A172 (cell line): ENCODE measurements around the gene GNA14. TPM values are rescaled to one million over a fixed set of nuclear protein-coding genes. Genes with fewer than 3 reads are reported as not detected.
A peak's percentile ranks its signal among the peaks of the same experiment; 100 is the strongest.
"Not testable (repeated sequence)": the region's sequence is repeated elsewhere in the genome, so short reads cannot be mapped to it uniquely, and the experiment has no call there.

Source experiments
- DNase-seq: peaks from one replicate; pipeline ENCODE4 v3.0.0-alpha.2; 2015; ENCODE audit warnings: low spot score
- total RNA-seq: library from RNA; depleted of rRNA; stranded (reverse); fragments of >200 nt; shearing (Covaris generic); gene quantifications from 2 replicates; pipeline ENCODE4 v1.2.3, GENCODE V29; 2014; rRNA removed

GNA14 gene
- not detected in 2 replicates for total RNA-seq

DNA sequence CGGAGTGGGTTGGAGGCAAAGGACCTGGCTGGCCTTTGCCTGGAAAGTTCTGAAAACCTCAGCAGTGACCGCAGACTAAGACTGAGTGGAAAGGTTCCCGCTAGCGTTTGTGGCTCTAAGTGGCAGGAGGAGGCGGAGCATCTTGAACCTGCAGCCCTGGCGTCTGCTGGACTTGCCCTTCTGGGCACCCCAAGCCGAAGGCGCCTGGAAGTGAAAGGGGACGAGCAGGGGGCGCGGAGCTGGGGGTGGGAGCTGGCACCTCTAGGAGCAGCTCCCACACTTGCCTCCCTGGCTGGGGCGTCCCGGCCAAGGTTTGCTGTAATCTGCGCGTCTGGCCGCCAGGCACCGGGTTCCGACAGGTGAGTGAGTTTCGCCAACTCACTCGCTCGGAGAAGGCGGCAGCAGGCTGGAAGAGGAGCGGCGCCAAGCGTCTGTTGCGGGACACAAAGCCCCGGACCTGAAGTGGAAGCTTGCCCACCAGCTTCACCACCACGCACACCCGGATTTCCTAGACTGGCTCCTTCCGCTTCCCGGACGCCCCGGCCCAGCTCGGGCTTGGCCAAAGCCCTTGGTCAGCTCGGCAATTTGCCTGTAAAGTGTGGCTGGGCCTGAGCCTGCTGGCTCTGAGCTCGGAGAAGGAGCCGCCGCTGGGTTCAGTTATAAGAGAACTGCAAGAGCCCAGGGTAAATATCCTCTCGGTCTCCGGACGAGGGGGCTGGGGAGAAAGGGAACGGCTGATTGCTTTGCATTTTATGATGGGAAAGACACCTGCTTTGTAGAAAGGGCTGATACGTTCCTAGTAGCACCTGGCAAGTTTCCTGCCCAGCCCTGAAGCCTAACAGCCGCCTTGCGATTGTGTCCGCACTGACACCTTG lies at the start of gene GNA14:
TSS of gene GNA14 (minus strand) at position 89 of the 875 bp plus-strand sequence. CDS start 529 bp downstream, outside the sequence.
- no peak for DNase-seq

DNA sequence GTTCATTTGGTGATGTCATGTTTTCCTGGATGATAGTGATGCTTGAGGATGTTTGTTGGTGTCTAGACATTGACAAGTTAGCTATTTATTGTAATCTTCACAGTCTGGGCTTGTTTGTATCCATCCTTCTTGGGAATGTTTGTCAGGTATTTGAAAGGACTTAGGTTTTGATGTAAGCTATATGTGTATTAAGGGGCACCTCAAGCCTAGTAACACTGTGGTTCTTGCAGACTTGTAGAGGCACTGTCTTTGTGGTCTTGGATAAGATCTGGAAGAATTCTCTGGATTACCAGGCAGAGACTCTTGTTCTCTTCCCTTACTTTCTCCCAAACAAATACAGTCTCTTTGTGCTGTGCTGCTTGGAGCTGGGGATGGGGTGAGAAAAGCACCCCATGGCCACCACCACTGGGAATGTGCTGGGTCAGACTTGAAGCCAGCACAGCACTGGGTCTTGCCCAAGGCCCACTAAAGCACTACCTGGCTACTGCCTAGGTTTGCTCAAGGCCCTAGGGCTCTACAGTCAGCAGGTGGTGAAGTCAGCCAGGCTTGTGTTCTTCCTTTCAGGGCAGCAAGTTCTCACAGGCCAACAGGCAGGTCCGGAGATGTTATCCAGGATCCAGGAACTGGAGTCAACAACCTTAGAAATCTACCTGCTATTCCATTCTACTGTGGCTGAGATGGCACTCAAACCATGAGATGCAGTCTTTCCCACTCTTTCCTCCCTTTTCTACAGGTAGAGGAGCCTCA lies 49.3 kb upstream of the GNA14 start:
- no peak for DNase-seq

DNA sequence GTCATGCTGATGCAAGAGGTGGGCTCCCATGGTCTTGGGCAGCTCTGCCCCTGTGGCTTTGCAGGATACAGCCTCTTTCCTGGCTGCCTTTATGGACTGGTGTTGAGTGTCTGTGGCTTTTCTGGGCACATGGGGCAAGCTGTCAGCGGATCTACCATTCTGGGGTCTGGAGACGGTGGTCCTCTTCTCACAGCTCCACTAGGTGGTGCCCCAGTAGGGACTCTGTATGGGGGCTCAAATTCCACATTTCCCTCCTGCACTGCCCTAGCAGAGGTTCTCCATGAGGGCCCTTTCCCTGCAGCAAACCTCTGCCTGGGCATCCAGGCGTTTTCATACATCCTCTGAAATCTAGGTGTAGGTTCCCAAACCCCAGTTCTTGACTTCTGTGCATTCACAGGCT lies 42.6 kb upstream of the GNA14 start:
- not testable (repeated sequence) for DNase-seq

DNA sequence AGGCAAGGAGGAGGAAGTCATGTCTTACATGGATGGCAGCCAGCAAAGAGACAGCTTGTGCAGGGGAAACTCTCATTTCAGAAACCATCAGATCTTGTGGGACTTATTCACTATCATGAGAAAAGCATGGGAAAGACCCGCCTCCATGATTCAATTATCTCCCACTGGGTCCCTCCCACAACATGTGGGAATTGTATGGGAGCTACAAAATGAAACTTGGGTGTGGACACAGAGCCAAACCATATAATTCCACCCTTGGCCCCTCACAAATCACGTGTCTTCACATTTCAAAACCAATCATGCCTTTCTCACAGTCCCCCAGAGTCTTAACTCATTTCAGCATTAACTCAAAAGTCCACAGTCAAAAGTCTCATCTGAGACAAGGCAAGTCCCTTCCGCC lies 42.0 kb upstream of the GNA14 start:
- not testable (repeated sequence) for DNase-seq

DNA sequence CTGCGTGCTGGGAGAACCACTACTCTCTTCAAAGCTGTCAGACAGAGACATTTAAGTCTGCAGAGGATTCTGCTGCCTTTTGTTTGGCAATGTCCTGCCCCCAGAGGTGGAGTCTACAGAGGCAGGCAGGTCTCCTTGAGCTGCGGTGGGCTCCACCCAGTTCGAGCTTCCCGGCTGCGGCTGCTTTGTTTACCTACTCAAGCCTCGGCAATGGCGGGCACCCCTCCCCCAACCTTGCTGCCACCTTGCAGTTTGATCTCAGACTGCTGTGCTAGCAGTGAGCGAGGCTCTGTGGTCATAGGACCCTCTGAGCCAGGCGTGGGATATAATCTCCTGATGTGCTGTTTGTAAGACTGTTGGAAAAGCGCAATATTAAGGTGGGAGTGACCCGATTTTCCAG lies 39.6 kb upstream of the GNA14 start:
- DNase-seq: not testable (repeated sequence)

DNA sequence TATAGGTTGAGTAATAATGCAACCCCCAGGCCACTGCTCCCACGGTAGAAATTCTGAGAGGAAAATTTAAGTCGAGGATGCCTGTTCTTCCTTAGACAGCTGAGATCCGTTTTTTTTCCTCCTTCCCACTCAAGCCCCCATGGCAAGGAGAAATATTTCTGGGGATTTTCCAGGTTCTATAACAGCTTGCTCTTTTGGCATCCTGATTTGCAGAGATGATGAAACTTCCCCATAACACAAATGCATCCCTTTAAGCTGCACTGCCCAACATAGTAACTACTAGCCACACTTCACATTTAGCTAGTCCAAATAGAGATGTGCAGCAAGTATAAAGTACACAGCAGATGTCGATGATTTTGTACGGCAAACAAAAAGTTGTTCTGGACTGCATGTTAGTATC lies 32.5 kb upstream of the GNA14 start:
- no peak for DNase-seq

DNA sequence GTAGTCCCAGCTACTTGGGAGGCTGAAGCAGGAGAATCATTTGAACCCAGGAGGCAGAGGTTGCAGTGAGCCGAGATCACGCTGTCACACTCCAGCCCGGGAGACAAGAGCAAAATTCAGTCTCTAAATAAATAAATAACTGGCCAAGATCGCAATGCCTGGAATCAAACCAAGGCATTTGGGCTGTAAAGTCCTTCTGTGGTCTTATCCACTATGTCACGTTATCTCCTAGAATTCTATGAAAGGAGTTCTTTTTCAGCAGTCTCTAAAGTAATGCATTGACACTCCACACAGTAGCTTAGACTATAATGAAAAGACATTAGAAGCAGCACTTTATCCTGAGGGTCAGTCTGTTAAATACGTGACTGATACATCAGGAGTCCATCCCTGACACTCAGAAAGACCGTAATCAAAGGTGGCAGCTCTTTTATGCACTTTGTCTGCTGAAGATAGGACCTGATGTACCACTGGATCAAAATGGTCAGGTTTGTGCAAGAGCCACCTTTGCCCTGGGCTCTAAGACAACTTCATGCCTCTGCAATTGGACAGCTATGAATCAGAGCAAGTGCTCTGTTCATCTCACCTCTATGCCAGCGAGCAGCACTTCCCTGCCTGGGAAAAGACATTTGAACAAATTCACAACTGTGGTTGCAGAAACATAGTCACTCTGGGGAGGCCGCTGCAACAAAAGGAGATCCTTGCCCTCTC lies 31.7 kb upstream of the GNA14 start:
- no peak for DNase-seq

DNA sequence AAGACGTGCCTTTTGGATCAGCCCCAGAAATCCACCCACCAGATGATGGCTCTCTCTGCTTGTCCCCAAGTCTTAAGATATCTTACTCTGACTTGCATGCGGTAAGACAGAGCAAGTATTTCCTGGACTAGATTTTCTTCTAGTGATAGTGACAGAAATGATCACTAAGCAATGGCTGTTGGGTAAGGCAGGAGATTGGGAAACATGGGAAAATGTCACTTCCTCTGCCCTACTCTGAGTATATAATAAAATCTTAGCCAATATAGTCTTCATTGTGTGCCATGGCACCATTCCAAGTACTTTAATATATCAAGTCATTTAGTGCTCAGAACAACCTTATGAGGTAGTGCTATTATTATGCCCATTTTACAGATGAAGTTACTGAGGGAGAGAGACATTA lies 31.0 kb upstream of the GNA14 start:
- no peak for DNase-seq

DNA sequence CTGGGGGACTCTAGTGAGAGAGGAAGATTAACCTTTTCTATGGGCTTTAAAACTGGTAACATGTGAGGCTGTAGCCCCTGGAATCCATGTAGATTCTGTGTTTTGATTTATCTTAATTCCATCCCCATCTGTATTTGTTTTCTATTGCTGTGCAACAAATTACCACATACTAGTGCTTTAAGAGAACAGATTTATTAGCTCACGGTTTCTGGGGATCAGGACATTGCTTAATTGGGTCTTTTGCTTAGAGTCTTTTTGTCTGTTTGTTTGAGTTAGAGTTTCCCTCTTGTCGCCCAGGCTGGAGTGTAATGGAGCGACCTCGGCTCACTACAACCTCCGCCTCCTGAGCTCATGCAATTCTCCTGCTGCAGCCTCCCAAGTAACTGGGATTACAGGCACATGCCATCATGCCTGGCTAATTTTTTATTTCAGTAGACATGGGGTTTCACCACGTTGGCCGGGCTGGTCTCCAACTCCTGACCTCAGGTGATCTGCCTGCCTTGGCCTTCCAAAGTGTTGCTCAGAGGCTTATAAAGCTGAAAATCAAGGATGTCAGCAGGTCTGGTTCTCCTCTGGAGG lies 29.9 kb upstream of the GNA14 start:
- no peak for DNase-seq

DNA sequence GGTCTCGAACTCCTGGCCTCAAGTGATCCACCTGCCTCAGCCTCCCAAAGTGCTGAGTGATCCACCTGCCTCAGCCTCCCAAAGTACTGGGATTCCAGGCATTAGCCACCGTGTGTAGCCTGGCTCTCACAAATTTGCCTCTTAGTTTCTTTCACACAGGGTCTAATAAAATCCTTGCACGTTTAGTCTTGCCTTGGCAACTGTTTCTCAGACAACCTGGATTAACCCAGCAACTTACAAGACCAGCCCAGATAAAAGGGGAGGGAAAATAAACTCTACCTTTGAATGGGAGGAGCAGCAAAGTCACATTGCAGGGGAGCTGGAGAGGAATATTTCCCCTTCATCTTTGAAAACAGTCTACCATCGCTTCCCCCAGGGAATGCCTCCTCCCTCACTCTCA lies 29.3 kb upstream of the GNA14 start:
- DNase-seq: no peak

DNA sequence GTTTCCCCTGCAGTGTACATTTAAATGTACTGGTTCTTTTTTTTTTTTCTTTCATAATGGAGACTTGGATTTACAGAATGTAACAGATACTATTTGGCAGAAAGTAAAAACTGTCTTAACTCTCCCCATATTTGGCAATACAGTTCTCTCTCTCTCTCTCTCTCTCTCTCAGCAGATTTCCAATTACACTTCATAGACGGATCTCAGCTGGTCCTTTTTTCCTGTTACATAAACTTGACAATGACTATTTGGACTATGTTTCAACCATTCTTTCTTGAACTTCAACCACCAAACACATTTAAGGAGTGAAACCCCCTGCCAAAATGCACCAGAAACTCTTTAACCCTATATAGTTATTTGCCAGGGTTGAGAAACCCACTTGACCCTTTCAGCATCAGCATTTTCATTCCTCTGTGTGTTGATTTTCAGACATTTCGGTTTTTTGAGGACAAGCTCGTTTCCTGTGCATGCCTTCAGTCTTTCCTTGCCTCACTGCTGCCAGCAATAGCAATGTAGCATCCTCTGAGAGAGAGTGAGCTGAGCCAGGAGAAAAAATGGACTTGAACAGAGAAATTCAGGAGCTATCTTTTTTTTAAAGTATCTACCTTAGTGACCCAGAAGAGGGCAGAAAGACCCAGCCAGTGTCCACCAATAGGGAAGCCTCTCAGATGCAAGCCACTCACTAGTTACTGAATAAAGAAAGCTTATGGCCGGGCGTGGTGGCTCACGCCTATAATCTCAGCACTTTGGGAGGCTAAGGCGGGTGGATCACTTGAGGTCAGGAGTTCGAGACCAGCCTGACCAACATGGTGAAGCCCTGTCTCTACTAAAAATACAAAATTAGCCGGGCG lies 26.0 kb upstream of the GNA14 start:
- DNase-seq: peak; percentile 11

DNA sequence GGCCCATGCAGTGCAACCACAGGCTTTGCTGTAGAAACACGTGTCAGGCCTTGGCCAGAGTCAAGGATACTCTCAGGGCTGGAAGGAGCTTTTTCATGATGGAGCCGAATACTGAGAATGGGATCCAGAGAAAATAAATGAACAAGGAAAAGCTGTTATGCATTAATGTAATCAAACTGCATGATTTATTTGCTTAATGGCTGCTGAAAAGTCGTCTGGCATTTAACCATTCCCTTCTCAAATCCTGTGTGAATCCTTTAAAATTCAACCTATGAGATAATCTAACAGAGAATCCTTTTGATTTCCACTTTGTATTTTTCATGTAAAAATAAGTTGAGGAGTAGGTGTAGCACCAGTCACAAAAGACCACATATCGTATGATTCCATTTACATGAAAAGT lies 24.1 kb upstream of the GNA14 start:
- DNase-seq: no peak

DNA sequence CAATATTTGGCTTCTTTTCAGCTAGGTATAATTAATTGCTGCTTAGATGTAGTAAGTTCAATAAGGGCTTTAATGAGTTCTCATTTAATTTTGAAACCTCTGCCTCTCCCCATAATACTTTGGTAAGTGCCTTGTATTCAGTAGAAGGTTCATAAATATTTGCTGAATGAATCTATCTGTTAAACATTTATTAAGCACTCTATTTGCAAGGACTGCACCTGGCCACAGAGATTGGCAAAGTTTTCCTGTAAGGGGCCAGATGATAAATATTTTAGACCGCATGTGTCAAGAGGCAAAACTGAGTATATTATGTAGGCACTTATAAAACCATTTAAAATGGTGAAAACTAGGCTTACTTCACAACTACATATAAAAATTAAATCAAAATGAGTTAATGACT lies 19.0 kb upstream of the GNA14 start:
- DNase-seq: no peak

DNA sequence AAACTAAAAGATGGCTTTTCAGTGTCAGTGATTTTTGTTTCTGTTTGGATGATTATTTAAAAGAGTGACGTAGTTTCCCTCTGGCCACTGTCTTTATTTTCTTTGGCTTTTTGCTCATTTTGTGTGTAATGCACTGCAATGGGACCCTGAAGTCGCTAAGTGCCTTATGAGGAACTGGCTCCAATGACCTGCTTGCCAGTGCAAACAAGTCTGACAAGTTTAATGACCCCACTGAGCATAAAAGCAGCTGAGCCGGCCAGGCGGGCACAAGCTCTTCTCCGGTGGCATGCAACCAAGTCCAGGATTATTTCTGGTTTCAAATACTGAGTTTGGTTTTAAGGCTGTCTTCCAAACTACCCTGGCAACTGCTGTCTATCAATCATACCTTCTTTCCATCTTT lies 15.6 kb upstream of the GNA14 start:
- peak; percentile 28 for DNase-seq

DNA sequence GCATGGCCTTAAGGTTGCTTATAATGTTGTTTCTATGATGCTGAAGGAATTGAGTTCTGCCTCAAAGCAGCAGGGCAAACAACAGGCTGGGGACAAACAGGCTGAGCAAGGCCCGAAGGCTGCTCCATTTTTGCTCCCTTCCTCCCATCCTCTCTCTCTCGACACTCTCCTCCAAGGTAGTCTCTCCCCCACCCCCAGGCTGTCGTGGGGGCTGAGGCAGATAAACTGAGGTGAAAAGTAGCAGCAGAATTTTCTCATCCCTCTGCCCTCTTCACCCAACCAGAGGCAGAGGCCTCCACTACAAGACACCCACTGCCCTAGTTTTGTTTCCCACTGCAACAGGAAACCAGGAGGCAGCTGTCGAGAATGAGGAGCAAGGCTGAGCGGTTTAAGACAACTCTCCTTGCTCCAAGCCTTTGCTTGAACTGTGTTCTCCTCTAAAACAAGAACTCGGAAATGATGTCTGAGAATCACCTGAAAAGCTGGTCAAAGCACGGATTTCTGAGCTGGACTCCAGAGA lies 13.5 kb upstream of the GNA14 start:
- no peak for DNase-seq

DNA sequence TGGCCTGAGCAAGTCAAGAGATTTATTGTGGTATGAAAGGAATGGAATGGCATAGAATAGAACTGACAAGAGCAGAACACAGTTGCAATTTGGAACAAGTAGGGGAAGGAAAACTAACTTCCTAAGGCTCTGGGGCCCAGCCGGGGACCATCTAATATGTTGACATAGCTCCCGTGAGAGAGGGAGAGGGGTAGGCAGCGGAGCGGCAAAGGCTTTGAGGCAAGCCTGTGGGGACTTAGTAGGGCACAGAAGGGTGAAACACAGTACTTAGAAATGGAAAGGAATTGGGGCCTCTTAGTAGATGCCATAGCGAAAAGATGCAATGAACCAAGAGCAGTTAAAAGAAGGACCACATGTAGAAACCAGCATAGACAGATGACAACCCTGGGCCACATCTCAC lies 11.8 kb upstream of the GNA14 start:
- DNase-seq: no peak

DNA sequence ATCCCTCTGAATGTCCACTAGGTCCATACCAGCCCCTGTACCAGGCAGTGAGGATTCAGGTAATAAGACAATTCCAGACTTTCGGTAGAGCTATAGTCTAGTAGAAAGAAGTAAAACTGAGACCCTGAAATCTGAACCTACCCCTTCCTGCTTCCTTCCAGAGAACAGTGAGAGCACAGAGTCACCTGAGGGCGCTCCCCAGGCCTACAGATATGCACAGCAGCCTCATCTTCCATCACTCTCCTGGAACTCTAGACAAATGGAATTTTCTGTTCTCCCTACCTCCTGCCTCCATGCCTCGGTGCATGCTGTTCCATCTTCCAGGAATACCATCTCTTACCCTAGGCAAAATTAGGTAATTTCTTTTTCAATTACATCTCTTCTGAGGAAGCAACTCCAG lies 3.1 kb upstream of the GNA14 start:
- DNase-seq: no peak

DNA sequence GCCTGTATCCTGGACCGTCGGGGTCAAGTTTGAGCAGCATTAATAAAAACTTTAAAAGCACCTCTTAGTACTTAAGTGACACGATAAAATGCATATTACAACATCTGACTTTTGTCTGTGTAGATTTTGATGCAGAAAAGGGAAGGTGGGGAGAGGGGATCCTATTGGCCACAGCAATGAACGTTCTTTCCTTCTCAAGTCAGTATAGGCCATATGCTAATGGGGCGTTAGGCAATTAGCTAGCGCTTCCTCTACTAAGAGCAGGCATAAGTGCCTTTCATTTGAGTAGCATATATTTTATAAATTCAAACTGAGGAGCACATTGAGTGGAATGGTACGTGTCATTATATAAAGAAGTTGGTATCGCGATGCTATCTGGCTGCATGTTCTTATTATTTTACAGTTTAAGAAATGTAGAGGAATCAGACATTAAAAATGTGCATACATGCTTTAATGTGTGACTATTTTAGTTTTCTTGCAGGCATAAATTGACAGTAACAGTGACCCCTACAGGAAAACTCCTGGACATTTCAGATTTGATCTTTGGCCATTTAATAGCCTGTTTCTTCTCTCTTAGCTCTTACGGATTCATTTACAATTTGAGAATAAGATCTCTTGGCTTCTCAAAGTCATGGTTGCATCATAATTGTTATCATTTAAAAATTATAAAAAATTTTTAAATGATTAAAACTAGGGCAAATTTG lies 1.1 kb upstream of the GNA14 start:
- DNase-seq: peak; percentile 16

DNA sequence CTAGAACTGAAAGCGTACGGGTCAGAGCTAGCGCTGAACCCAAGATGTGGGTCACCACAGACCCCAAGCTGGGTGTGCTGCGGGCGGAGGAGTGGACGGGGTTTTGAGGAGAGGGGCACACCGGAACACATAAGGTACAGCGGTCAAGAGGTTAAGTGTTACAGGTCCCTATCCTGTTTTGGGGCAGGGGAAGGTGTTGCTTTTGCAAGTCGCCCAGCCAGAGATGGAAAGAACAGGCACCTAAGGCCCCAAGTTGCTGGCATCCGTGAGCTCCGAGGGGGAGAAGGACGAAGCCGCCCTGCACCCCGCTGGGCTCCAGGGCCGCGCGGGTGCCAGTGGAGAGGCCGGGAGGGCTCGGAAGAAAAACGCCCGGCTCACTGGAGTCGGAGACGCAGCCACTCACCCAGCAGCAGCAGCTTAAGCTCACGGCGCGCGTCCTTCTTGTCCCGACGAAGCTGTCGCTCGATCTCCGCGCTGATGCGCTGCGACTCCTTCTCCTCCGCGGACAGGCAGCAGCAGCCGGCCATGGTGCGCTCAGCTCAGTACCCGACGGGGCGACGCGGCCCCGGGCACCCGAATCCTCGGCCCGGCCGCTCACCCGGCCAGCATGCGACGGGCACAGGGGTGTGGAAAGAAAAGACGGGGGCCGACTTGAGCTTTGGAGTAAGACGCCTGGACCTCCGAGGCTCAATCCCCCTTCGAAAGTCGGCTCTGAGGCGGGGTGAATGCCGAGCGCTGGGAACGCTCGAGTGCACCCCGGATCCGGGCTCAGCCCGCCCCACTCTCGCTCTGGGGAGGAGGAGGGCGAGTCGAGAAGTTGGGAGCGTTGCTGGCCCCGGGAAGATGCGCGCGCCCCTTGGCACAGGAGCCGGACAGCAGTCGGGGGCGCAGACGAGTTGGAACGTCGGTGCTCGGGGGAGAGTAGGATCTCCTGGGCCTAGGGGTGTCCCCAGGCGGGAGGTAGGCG lies 572 bp downstream of the GNA14 start:
- no peak for DNase-seq
